ENCODE results near the gene CZIB. TPM values are rescaled to one million over a fixed set of nuclear protein-coding genes. Genes with fewer than 3 reads are reported as not detected.

Gene CZIB
- total and polyA plus RNA-seq, 2 experiments from 2014 or later, result 49.7 to 76.6 TPM

GRCh38 chr1:53238197-53239155 is 18.0 kb upstream of the CZIB start, which contains the start of gene MAGOH:
Gene MAGOH, minus strand, starts transcription at chr1:53238518. Its CDS starts 70 bp downstream, at chr1:53238448.
- 3% methylated on average over 64 of the region's 64 CpGs for WGBS, 2 experiments (ENCODE audit: low coverage in 1 of 2, low lambda C conversion rate in 2 of 2, missing lambda C conversion rate in 2 of 2)

GRCh38 chr1:53237638-53238037 is 17.2 kb upstream of the CZIB start:
- WGBS, 2 experiments (ENCODE audit: low coverage in 1 of 2, low lambda C conversion rate in 2 of 2, missing lambda C conversion rate in 2 of 2), result 17 to 22% methylated on average over 8 of the region's 8 CpGs
- no peak for TF ChIP-seq EZH2phosphoT487 (IDR thresholded peaks at IDR 0.05; ENCODE audit: insufficient read depth, low read depth)
- no peak for TF ChIP-seq EZH2 (IDR thresholded peaks at IDR 0.05; ENCODE audit: insufficient read depth, poor library complexity, severe bottlenecking)
- H3K4me1 ChIP-seq (ENCODE audit: insufficient read depth), result peaks cover 10% of the 10 kb centered on the region; the same call in 1 of the 2 replicates
- peak overlapping the region; percentile 65 for H3K27ac ChIP-seq
- in situ Hi-C loops (cut with MboI), result no loop called here
- H3K9ac ChIP-seq, result peak overlapping the region; percentile 95
- DNase-seq, result peak; percentile 21
- peaks cover 39% of the 10 kb centered on the region for H3K79me2 ChIP-seq (ENCODE audit: insufficient read depth)
- peaks cover 32% of the 10 kb centered on the region for H3K36me3 ChIP-seq (ENCODE audit: low read depth)
- H3F3A ChIP-seq (ENCODE audit: insufficient read depth), result 0 out of 2 replicates have a peak, but pooled peaks cover 6% of the 10 kb centered on the region
- H2AFZ ChIP-seq, result peak overlapping the region; percentile 92
- no peaks in the 10 kb centered on the region for H4K20me1 ChIP-seq (ENCODE audit: insufficient read depth)
- H3K4me3 ChIP-seq, result peak overlapping the region; percentile 97
- no peaks in the 10 kb centered on the region for H3K27me3 ChIP-seq (replicated peaks; ENCODE audit: insufficient read depth)
- no peaks in the 10 kb centered on the region for H3K9me3 ChIP-seq (ENCODE audit: low read depth)
- H3K4me2 ChIP-seq (ENCODE audit: unreplicated experiment), result peak overlapping the region; percentile 97
- no peaks in the 10 kb centered on the region for H3K9me2 ChIP-seq (ENCODE audit: insufficient read depth)

More at GRCh38 chr1:53238197-53239155, 18.0 kb upstream of the CZIB start, which contains the start of gene MAGOH:
- TF ChIP-seq EZH2 (IDR thresholded peaks at IDR 0.05; ENCODE audit: insufficient read depth, poor library complexity, severe bottlenecking) (no peak), EZH2phosphoT487 (IDR thresholded peaks at IDR 0.05; ENCODE audit: insufficient read depth, low read depth) (no peak)
- H3K4me3 ChIP-seq, result peak within 1 kb of the TSS; percentile 97
- in situ Hi-C loops (cut with MboI), result no loop called here
- peaks cover 10% of the 10 kb centered on the region; the same call in 1 of the 2 replicates for H3K4me1 ChIP-seq (ENCODE audit: insufficient read depth)
- H3K4me2 ChIP-seq (ENCODE audit: unreplicated experiment), result peak within 1 kb of the TSS; percentile 97
- H3K27ac ChIP-seq, result peak within 1 kb of the TSS; percentile 65
- H3K9ac ChIP-seq, result peak within 1 kb of the TSS; percentile 95
- DNase-seq, result peak; percentile 98
- 0 out of 2 replicates have a peak, but pooled peaks cover 6% of the 10 kb centered on the region for H3F3A ChIP-seq (ENCODE audit: insufficient read depth)
- H4K20me1 ChIP-seq (ENCODE audit: insufficient read depth), result no peaks in the 10 kb centered on the region
- peaks cover 39% of the 10 kb centered on the region for H3K79me2 ChIP-seq (ENCODE audit: insufficient read depth)
- no peaks in the 10 kb centered on the region for H3K27me3 ChIP-seq (replicated peaks; ENCODE audit: insufficient read depth)
- no peaks in the 10 kb centered on the region for H3K9me3 ChIP-seq (ENCODE audit: low read depth)
- H3K9me2 ChIP-seq (ENCODE audit: insufficient read depth), result no peaks in the 10 kb centered on the region
- H2AFZ ChIP-seq, result peak within 1 kb of the TSS; percentile 92
- peaks cover 24% of the 10 kb centered on the region for H3K36me3 ChIP-seq (ENCODE audit: low read depth)

GRCh38 chr1:53220962-53221286 is 490 bp upstream of the CZIB start:
- in situ Hi-C loops (cut with MboI), result no loop called here
- peak overlapping the region; percentile 94 for H2AFZ ChIP-seq
- WGBS, 2 experiments (ENCODE audit: low coverage in 1 of 2, low lambda C conversion rate in 2 of 2, missing lambda C conversion rate in 2 of 2), result 41 to 47% methylated on average over 3 of the region's 3 CpGs

GRCh38 chr1:53219711-53220110 is 723 bp downstream of the CZIB start:
- Histone ChIP-seq H3K27ac (peak overlapping the region; percentile 91), H3K4me1 (ENCODE audit: insufficient read depth) (peaks cover 15% of the 10 kb centered on the region), H3K9ac (peak overlapping the region; percentile 95), H3K36me3 (ENCODE audit: low read depth) (peaks cover 4% of the 10 kb centered on the region; the same call in 1 of the 2 replicates), H3K9me2 (ENCODE audit: insufficient read depth) (no peaks in the 10 kb centered on the region), H3K27me3 (replicated peaks; ENCODE audit: insufficient read depth) (no peaks in the 10 kb centered on the region), H3K4me2 (ENCODE audit: unreplicated experiment) (peak overlapping the region; percentile 97), H2AFZ (peak overlapping the region; percentile 94), H3K9me3 (ENCODE audit: low read depth) (no peaks in the 10 kb centered on the region), H4K20me1 (ENCODE audit: insufficient read depth) (no peaks in the 10 kb centered on the region), H3K4me3 (peak overlapping the region; percentile 93), H3K79me2 (ENCODE audit: insufficient read depth) (peaks cover 18% of the 10 kb centered on the region), H3F3A (ENCODE audit: insufficient read depth) (no peaks in the 10 kb centered on the region)
- TF ChIP-seq EZH2 (IDR thresholded peaks at IDR 0.05; ENCODE audit: insufficient read depth, poor library complexity, severe bottlenecking) (no peak), EZH2phosphoT487 (IDR thresholded peaks at IDR 0.05; ENCODE audit: insufficient read depth, low read depth) (no peak)
- peak; percentile 18 for DNase-seq
- in situ Hi-C loops (cut with MboI), result no loop called here
- WGBS, 2 experiments (ENCODE audit: low coverage in 1 of 2, low lambda C conversion rate in 2 of 2, missing lambda C conversion rate in 2 of 2), result 5 to 6% methylated on average over 8 of the region's 8 CpGs

More at GRCh38 chr1:53220962-53221286, 490 bp upstream of the CZIB start:
- H3K9ac ChIP-seq, result peak overlapping the region; percentile 95
- H3K4me2 ChIP-seq (ENCODE audit: unreplicated experiment), result peak overlapping the region; percentile 97
- no peaks in the 10 kb centered on the region for H3F3A ChIP-seq (ENCODE audit: insufficient read depth)
- H3K9me3 ChIP-seq (ENCODE audit: low read depth), result no peaks in the 10 kb centered on the region
- peak overlapping the region; percentile 91 for H3K27ac ChIP-seq
- H3K4me3 ChIP-seq, result peak overlapping the region; percentile 93
- H3K79me2 ChIP-seq (ENCODE audit: insufficient read depth), result peaks cover 18% of the 10 kb centered on the region
- peaks cover 15% of the 10 kb centered on the region for H3K4me1 ChIP-seq (ENCODE audit: insufficient read depth)
- no peaks in the 10 kb centered on the region for H3K27me3 ChIP-seq (replicated peaks; ENCODE audit: insufficient read depth)
- no peak for DNase-seq
- H3K9me2 ChIP-seq (ENCODE audit: insufficient read depth), result no peaks in the 10 kb centered on the region
- TF ChIP-seq EZH2phosphoT487 (IDR thresholded peaks at IDR 0.05; ENCODE audit: insufficient read depth, low read depth) (no peak), EZH2 (IDR thresholded peaks at IDR 0.05; ENCODE audit: insufficient read depth, poor library complexity, severe bottlenecking) (no peak)
- H4K20me1 ChIP-seq (ENCODE audit: insufficient read depth), result no peaks in the 10 kb centered on the region
- H3K36me3 ChIP-seq (ENCODE audit: low read depth), result 0 out of 2 replicates have a peak, but pooled peaks cover 4% of the 10 kb centered on the region
